Esophagus squamous epithelium (tissue), 5 donors: Measurements from ENCODE around the gene C14orf180. TPM values are rescaled to one million over a fixed set of nuclear protein-coding genes. Genes with fewer than 3 reads are reported as not detected.

ENCODE experiments used
- DNase-seq: peaks from one replicate; lab custom pipeline; 2025; lab: John Stamatoyannopoulos, UW
- H3K27ac ChIP-seq, 4 donors: fragments of 200-600 bp; sonication (generic); one replicate each; pipeline ENCODE4 v1.5.1; 2016 to 2019; ENCODE audit warnings: mild to moderate bottlenecking in 1 of 4
- H3K27me3 ChIP-seq, 4 donors: fragments of 200-600 bp; sonication (generic); 1 replicate in 3 of 4; 2 replicates in 1 of 4; pipeline versions ENCODE4 v1.5.1 to v1.6.0; 2017 to 2021; ENCODE audit warnings: antibody characterized with exemption in 1 of 4
- H3K36me3 ChIP-seq, 3 donors: fragments of 200-600 bp; sonication (generic); one replicate each; pipeline ENCODE4 v1.5.1; 2016 to 2019
- H3K4me1 ChIP-seq, 3 donors: fragments of 200-600 bp; sonication (generic); one replicate each; pipeline ENCODE4 v1.5.1; 2017 to 2019
- H3K4me3 ChIP-seq, 4 donors: fragments of 200-600 bp; sonication (generic); 1 replicate in 3 of 4; 2 replicates in 1 of 4; pipeline ENCODE4 v1.5.1; 2016 to 2019; ENCODE audit warnings: mild to moderate bottlenecking in 2 of 4, moderate library complexity in 1 of 4
- H3K9me3 ChIP-seq, 3 donors: fragments of 200-600 bp; sonication (generic); one replicate each; pipeline ENCODE4 v1.5.1; 2016 to 2019
- CTCF ChIP-seq, 6 experiments: fragments of 450-650 bp in 4 of 6; fragments of 200-600 bp in 2 of 6; sonication (generic) in 2 of 6; IDR thresholded peaks; one replicate each; pipeline ENCODE4 v1.5.1; 2016 to 2019; ENCODE audit warnings: antibody characterized with exemption in 6 of 6, mild to moderate bottlenecking in 4 of 6, moderate library complexity in 4 of 6
- POLR2A ChIP-seq, 4 donors: fragments of 450-650 bp; IDR thresholded peaks; one replicate each; pipeline ENCODE4 v1.6.1; 2017; ENCODE audit warnings: antibody characterized with exemption in 4 of 4, mild to moderate bottlenecking in 4 of 4, moderate library complexity in 3 of 4
- WGBS, 2 donors: methylation state at CpG; one replicate each; pipeline ENCODE4 v1.1.5; 2018; 5-methylcytosine and 5-hydroxymethylcytosine counted together
- intact Hi-C: fragments of 100-400 bp; cut with DNase I; formaldehyde crosslinking; loops from one replicate; pipeline ENCODE4 v1.15.0; 2022
- total RNA-seq, 4 donors: library from RNA; depleted of rRNA; stranded (reverse); fragments of >200 nt; gene quantifications; one replicate each; pipeline ENCODE4 v1.1.0, GENCODE V29; 2016
- donor health status: DM: yes; HTN: yes; CAD: no.

Gene C14orf180
- total RNA-seq, 4 donors from 2014 or later = not detected

- TF ChIP-seq POLR2A (IDR thresholded peaks at IDR 0.05) (no peak), CTCF (IDR thresholded peaks at IDR 0.05) (no peak)
- H3K27me3 ChIP-seq = peaks cover 0 to 76% (median 0%) of the 10 kb centered on the region in 4 donors
- intact Hi-C loops = no loop called here
- H3K4me1 ChIP-seq = peaks cover 0 to 11% (median 0%) of the 10 kb centered on the region in 3 donors
- no peak overlapping the region for H3K4me3 ChIP-seq
- WGBS, 2 donors = 63 to 78% methylated on average over 10 to 16 of the region's 17 CpGs
- DNase-seq = no peak
- H3K36me3 ChIP-seq = no peaks in the 10 kb centered on the region
- no peaks in the 10 kb centered on the region for H3K9me3 ChIP-seq
- H3K27ac ChIP-seq = no peak overlapping the region
Observed at GRCh38 chr14:104544362-104544961, 35.1 kb upstream of the C14orf180 start.

GRCh38 chr14:104545151-104545941 lies 34.2 kb upstream of the C14orf180 start:
- peaks cover 0 to 84% (median 0%) of the 10 kb centered on the region in 4 donors for H3K27me3 ChIP-seq
- H3K27ac ChIP-seq = no peak overlapping the region
- no peak for DNase-seq
- TF ChIP-seq CTCF (IDR thresholded peaks at IDR 0.05) (no peak), POLR2A (IDR thresholded peaks at IDR 0.05) (no peak)
- peaks cover 0 to 11% (median 0%) of the 10 kb centered on the region in 3 donors for H3K4me1 ChIP-seq
- no peaks in the 10 kb centered on the region for H3K9me3 ChIP-seq
- intact Hi-C loops = no loop called here
- no peak overlapping the region for H3K4me3 ChIP-seq
- H3K36me3 ChIP-seq = no peaks in the 10 kb centered on the region
- 48 to 60% methylated on average over 13 to 18 of the region's 32 CpGs for WGBS, 2 donors

- Histone ChIP-seq H3K4me3 (peak overlapping the region in 1 of 4 donors; percentile 4), H3K9me3 (no peaks in the 10 kb centered on the region), H3K4me1 (peaks cover 0 to 11% (median 0%) of the 10 kb centered on the region in 3 donors), H3K27me3 (peaks cover 0 to 85% (median 0%) of the 10 kb centered on the region in 4 donors), H3K27ac (no peak overlapping the region), H3K36me3 (no peaks in the 10 kb centered on the region)
- DNase-seq = no peak
- WGBS, 2 donors = 7 to 29% methylated on average over 3 to 5 of the region's 24 CpGs
- intact Hi-C loops = no loop called here
- no peak for TF ChIP-seq POLR2A (IDR thresholded peaks at IDR 0.05)
- TF ChIP-seq CTCF (IDR thresholded peaks at IDR 0.05) = no peak
Observed at GRCh38 chr14:104545942-104546501, 33.5 kb upstream of the C14orf180 start.

GRCh38 chr14:104546591-104547309 lies 32.8 kb upstream of the C14orf180 start:
- H3K9me3 ChIP-seq = no peaks in the 10 kb centered on the region
- no peaks in the 10 kb centered on the region for H3K36me3 ChIP-seq
- no peak for DNase-seq
- H3K27me3 ChIP-seq = peaks cover 0 to 90% (median 0%) of the 10 kb centered on the region in 4 donors
- 60 to 100% methylated on average over 1 to 7 of the region's 19 CpGs for WGBS, 2 donors
- no peak overlapping the region for H3K27ac ChIP-seq
- H3K4me3 ChIP-seq = no peak overlapping the region
- H3K4me1 ChIP-seq = peaks cover 0 to 11% (median 0%) of the 10 kb centered on the region in 3 donors
- intact Hi-C loops = no loop called here
- no peak for TF ChIP-seq POLR2A (IDR thresholded peaks at IDR 0.05)
- TF ChIP-seq CTCF (IDR thresholded peaks at IDR 0.05) = no peak
